RWPE1 (cell line): ENCODE results near the gene CREB5.

ENCODE experiments used
- CTCF ChIA-PET: fragments of 350-600 bp; sonication (Branson Sonifier 250); formaldehyde crosslinking; extraction: SDS; loops from one replicate; lab custom pipeline; 2021; lab: Yijun Ruan, JAX
- POLR2A ChIA-PET: fragments of 400-600 bp; formaldehyde crosslinking; extraction: SDS; loops from one replicate; lab custom pipeline; 2020; ENCODE audit warnings: antibody characterized with exemption; ENCODE audit not compliant: low non-redundant PET; lab: Yijun Ruan, JAX
- DNase-seq: peaks from one replicate; pipeline ENCODE4 v3.0.0; 2012; ENCODE audit warnings: low spot score
- H3K27ac ChIP-seq: fragments of 450-650 bp; 2 replicates; pipeline ENCODE4 v1.5.1; 2017
- CTCF ChIP-seq: fragments of 450-650 bp; conservative IDR thresholded peaks from 2 replicates; pipeline ENCODE4 v1.5.1; 2017; ENCODE audit warnings: low read depth, mild to moderate bottlenecking

The CREB5 gene

GRCh38 chr7:28873365-28873764 lies 461.0 kb downstream of the CREB5 start:
- TF ChIP-seq CTCF, result no peak
- CTCF ChIA-PET, result no interaction called here
- no peak overlapping the region for H3K27ac ChIP-seq
- POLR2A ChIA-PET, result no interaction called here
- DNase-seq, result no peak

GRCh38 chr7:28874001-28874400 lies 461.7 kb downstream of the CREB5 start:
- no peak for TF ChIP-seq CTCF
- H3K27ac ChIP-seq, result no peak overlapping the region
- DNase-seq, result no peak
- CTCF ChIA-PET, result no interaction called here
- POLR2A ChIA-PET, result no interaction called here
